Measurements from ENCODE around the gene ZNF438.
"Not testable (repeated sequence)": the region's sequence is repeated elsewhere in the genome, so short reads cannot be mapped to it uniquely, and the experiment has no call there.

The ZNF438 gene

DNA sequence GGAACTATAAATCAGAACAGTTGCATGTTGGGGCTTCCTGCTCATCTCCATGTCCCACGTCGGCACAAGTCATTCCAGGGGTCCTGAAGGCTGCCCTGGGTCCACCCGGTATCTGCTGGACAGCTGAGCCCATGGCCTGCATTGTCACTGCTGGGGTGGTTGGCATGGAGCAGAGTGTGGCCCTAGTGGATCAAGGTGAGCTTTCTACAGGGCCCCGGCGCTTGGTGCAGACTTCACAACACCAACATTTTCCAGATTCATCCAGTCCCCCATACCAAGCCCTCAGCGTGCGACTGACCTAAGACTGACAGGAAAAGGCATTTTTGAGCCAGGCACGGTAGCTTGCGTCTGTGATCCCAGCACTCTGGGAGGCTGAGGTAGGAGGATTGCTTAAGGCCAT lies 226.6 kb downstream of the ZNF438 start:
- no peak for DNase-seq (ENCODE audit: low read depth)

DNA sequence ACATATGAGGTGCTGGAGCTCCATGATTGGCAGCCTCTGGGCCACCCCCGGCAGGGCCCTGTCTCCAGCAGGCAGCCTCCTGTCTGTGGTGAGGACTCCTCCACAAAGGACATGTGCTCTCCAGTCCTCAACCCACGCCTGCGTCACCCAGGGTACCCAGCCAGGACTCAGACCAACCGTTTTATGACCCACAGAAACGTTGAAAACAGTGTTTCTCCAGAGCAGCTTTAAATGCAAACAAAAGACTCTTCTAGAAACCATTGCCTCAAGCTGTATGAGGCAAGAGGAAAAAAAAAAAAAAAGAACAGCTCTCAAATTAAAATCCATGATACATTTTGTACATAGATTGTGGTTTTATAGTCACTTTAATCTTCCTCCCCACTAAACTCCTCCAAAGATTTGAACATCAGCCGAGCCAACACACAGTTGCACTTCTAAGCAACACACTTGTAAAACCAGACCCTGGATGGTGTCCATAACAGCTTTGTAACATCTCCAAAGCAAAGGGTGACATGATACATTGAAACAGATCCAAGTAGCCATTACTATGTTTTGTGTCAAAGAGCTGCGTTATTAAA lies 227.1 kb downstream of the ZNF438 start:
- DNase-seq (ENCODE audit: low read depth): no peak

DNA sequence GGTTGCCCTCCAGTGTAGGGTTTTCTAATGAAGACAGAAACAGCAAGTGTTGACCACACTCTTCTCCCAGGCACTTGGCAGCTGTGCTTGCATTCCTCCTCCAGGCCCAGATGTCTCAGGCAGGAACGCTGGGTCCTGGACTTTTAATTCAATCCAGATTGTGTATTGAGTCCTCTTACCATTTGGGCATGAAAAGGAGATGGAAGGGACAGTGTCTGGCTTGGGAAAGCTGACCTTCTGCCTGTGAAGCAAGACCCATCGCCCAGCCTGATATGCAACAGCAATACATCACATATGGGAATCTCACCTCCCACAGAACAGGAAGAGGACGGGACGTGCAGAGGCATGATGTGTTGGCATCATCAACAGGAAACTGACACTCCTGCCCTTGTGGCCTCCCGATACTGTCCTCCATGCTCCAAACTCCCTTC lies 227.8 kb downstream of the ZNF438 start:
- DNase-seq (ENCODE audit: low read depth): no peak

- no peak for DNase-seq (ENCODE audit: low read depth)
These were observed 228.6 kb downstream of the ZNF438 start for GRCh38 chr10:30803058-30803457.

DNA sequence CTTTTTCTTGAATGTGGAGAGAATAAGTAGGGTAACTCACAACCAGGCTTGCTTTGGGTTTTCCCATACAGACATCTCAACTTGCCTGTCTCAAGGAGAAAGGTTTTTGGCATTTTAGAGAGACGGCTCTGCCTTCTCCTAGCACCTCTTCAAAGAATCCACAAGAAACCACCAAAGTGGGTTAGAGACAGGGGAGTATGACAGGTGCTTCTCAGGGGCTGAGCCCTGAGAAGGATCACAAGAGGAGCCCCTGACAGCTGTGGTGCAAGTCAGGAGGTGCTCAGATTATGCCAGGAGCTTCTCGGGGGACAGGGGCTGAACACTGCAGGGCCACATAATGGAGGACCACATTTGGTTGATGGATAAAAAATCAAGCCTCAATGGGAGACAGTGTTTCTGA lies 231.3 kb downstream of the ZNF438 start:
- DNase-seq (ENCODE audit: low read depth): no peak

DNA sequence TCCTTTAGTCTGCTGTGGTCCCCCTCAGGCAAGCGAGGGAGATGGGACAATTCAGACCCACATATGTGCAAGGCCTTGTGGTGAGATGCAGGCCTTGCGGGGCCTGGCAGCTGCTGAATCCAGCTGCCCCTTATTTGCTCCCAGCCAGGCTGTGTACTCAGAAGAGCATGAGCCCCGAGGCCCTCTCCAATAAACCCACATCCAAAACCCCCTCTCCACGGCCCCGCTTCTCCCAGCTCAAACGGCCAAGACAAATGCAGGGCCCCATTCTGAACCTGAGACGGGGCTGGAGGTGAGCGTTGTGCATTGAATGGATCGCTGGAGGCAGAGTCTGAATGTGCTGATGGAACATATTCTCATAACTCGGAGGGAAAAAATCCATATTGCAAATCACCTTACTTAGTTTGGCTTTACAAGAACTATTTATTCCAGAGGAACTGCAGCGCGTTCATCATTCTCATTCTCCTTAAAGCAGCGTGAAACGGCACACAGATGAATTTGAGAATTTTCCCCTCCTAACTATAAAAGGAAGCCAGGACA lies 232.9 kb downstream of the ZNF438 start:
- no peak for DNase-seq (ENCODE audit: low read depth)

GRCh38 chr10:30795024-30795423 lies 236.6 kb downstream of the ZNF438 start:
- DNase-seq (ENCODE audit: low read depth): not testable (repeated sequence)

All from HS-5 (cell line).